ENCODE measurements around the gene ADO.

DNA sequence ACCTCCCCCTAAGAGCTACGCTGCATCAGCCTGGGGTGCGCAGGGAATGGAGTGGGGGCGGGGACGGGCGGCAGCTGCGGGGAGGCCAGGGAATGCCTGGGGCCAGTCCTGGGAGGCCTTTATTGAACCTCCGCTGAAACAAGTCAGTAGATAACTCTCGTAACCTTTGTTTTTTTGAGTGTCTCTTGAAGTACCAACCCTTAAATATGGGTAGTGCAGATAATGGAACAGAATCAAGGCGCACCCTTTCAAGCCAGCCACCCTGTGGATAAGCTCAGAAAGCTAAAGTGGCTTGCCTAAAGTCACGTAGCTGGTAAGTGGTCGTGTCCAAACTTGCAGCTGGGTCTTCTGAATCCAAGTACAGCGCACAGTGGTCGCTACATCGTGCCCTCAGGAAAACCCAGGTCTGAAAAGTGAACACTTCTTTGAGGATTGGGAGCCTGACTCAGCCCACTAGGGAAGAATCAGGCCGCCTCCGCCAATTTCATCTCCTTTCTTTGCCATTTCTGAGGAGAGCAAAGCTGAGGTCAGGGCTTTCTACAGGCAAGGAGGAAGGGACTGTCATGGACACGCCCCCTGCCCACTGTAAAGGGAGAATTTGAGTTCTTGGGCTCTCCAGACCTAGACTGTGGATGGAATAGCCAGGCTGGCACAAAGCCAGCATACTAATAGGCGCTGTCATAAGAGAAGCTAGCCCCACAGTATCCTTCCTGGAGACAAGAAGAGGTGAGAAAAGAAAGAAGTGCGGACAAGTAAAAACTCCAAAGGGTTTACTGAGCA is 14.8 kb downstream of the ADO start:
- TF ChIP-seq EP300 (IDR thresholded peaks at IDR 0.05), result no peak
- TF ChIP-seq, protein P1, sequence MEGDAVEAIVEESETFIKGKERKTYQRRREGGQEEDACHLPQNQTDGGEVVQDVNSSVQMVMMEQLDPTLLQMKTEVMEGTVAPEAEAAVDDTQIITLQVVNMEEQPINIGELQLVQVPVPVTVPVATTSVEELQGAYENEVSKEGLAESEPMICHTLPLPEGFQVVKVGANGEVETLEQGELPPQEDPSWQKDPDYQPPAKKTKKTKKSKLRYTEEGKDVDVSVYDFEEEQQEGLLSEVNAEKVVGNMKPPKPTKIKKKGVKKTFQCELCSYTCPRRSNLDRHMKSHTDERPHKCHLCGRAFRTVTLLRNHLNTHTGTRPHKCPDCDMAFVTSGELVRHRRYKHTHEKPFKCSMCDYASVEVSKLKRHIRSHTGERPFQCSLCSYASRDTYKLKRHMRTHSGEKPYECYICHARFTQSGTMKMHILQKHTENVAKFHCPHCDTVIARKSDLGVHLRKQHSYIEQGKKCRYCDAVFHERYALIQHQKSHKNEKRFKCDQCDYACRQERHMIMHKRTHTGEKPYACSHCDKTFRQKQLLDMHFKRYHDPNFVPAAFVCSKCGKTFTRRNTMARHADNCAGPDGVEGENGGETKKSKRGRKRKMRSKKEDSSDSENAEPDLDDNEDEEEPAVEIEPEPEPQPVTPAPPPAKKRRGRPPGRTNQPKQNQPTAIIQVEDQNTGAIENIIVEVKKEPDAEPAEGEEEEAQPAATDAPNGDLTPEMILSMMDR (IDR thresholded peaks at IDR 0.05), result no peak
- no peak for TF ChIP-seq POLR2A (IDR thresholded peaks at IDR 0.05)
- no peak for TF ChIP-seq POLR2AphosphoS5 (IDR thresholded peaks at IDR 0.05)

Data from suprapubic skin (tissue), 4 donors.